NCI-H1694 treated with DMSO at 0.1 percent for 48 hours (cell line): ENCODE results near the gene SLIT2.
A peak's percentile ranks its signal among the peaks of the same experiment; 100 is the strongest.

Experiments used
- DNase-seq: peaks from one replicate; lab custom pipeline; 2025; lab: John Stamatoyannopoulos, UW

Gene SLIT2, protein sequence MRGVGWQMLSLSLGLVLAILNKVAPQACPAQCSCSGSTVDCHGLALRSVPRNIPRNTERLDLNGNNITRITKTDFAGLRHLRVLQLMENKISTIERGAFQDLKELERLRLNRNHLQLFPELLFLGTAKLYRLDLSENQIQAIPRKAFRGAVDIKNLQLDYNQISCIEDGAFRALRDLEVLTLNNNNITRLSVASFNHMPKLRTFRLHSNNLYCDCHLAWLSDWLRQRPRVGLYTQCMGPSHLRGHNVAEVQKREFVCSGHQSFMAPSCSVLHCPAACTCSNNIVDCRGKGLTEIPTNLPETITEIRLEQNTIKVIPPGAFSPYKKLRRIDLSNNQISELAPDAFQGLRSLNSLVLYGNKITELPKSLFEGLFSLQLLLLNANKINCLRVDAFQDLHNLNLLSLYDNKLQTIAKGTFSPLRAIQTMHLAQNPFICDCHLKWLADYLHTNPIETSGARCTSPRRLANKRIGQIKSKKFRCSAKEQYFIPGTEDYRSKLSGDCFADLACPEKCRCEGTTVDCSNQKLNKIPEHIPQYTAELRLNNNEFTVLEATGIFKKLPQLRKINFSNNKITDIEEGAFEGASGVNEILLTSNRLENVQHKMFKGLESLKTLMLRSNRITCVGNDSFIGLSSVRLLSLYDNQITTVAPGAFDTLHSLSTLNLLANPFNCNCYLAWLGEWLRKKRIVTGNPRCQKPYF (N-terminal part only)

DNA sequence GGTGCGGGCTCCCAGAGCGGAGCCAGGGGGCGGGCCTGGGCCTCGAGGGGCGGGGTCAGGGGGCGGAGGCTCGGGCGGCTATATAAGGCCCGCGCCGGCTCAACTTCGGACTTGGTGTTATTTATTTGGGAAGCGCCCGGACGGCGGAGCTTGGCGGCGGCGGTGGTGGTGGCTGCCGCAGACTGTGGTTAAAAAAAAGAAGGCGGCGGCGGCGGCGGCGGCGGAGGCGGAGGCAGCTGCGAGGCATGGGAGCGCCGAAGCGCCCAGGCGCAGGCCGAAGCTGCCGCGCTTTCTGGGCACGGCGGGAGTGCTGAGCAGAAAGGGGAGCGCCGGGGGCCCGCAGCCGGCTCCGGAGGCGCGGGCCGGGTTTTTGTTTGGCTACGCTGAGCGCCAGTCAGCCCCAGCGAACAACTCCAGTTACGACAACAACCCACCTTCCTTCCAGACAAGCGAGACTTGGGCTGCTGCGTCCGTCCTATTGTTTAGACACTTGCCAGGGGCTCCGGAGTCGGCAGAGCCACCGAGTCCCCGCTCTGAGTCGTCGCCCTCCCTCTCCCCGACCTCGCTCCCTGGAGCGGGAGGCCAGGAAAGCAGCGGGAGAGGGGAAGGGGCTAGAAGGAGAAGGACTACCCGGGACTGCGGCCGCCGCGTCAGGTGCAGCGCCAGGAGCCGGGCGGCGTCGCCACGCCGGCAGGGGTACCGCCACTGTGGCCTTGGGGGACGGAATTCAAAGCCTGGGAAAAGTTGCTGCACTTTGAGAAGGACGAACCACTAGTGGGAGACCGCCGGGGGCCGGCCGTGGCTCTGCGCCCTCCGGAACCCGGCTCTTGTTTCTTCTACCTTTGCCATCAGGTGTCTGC, at the start of gene SLIT2:
Gene SLIT2, plus strand, starts transcription at position 110 of the 860 bp plus-strand sequence. CDS start 1,911 bp downstream, outside the sequence.
- DNase-seq: peak; percentile 54

DNA sequence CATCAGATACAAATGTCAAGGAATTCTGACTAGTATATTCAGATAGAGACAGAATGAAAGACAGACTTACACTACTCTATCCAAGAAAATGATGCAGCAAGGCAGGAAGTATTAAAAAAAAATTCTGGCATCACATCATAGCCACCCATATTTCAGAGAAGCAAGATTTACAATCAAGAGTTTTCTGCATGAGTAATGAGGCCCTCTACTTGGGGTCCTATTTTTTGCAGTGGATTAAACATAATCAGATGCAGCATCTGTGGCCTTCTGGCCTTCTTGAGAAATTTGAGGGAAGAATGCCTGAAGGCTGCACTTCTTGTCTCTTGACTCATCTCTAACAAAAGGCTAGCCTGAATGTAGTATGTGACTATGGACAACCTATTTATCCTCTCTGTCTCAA, 48.2 kb upstream of the SLIT2 start:
- no peak for DNase-seq

DNA sequence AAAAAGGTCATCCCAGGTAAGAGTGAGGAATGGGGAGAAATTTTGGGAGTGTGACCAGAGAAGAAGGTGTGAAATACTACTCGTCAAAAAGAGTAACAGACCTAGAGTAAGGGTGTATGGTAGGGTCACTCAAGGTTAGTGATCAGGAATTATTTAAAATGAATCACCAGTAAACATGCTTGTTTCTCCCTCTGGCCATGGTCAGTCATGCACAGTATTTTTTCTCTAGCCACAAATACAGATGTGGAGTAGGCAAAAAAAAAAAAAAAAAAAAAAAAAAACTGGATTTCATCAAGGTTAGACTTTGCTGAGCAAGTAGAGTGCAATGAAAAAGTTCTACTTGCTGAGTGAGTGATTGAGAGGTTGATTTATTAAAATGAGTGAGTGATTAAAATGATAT, 34.2 kb upstream of the SLIT2 start:
- DNase-seq: no peak

DNA sequence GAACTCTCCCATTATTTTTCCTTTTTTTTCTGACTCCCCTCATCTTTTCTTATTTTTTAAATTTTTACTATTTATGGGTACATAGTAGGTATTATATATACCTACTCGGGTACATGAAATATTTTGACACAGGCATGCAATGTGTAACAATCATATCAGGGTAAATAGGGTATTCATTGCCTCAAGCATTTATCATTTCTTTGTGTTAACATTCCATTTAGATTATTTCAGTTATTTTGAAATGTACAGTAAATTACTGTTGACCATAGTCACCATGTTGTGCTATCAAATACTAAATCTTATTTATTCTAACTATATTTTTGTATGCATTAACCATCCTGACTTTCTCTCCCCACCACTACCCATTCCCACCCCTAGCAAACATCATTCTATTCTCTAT, 33.8 kb upstream of the SLIT2 start:
- DNase-seq: no peak

DNA sequence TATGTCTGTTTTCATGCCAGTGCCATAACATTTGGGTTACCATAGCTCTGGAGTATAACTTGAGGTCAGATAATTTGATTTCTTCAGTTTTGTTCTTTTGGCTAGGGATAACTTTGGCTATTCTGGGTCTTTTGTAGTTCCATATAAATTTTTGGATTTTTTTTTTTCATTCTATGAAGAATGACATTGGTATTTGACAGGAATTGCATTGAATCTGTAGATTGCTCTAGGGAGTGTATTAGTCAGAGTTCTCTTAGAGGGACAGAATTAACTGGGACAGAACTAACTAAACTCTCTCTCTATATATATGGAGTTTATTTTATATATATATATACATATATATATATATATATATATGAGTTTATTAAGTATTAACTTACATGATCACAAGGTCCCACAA, 32.2 kb upstream of the SLIT2 start:
- no peak for DNase-seq

DNA sequence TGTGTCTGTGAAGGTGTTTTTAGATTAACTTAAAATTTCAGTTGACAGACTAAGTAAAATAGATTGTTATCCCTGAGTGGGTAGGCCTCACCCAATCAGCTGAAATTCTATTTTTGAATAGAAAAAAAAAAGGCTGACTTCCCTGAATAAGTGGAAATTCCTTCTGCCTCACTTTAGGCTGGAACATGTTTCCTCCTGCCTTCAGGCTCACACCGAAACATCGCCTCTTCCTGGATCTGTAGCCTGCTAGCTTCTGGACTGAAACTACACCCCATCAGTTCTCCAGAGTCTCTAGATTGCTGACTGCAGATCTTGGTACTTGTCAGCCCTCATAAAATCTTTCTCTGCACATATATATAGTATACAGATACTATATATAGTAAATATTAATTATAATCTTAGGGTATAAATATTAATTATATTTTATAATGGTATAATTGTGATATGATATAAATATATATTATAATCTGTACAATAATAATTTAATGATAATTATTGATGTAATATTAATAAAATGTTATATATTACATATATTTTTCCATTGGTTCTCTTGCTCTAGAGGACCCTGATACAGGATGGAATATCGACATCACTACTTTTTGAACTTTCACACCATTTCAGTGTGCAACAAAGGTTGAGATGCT, 13.7 kb upstream of the SLIT2 start:
- DNase-seq: no peak

DNA sequence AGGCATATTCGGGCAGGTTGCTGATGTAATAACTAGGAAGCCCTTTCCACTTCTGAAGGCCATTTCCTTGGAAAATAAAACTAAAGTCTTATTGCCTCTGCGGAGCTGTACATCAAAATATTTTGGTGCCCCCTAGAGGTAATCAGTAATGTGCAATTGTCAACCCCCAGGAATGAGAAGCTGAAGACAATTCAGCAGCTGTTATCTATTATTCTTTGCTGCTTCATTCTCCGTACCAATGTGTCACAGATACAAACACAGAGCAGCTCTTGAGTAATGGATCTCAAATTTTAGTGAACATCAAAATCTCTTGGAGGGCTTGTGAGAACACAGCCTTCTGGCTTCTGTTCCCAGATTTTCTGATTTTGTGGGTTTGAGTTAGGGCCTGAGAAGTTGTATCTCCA, 3.5 kb upstream of the SLIT2 start:
- peak; percentile 69 for DNase-seq

DNA sequence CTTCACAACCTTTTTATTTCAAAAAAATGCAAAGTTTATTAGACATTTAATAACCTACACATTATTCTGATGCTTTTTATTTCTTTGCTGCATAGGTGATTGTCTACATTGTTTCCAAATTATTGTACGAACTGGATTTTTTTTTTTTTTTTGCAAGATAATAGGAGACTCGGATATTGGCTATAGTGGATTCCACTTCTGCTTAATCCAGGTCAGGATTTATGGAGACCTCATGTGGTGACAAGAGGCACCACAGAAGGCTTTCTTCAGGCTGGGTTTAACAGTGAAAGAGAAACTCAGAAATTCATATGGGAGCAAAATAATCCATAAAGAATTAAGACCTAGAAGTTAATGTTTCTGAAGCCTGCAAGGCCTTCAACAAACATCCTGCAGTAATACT, 2.4 kb upstream of the SLIT2 start:
- peak; percentile 13 for DNase-seq

DNA sequence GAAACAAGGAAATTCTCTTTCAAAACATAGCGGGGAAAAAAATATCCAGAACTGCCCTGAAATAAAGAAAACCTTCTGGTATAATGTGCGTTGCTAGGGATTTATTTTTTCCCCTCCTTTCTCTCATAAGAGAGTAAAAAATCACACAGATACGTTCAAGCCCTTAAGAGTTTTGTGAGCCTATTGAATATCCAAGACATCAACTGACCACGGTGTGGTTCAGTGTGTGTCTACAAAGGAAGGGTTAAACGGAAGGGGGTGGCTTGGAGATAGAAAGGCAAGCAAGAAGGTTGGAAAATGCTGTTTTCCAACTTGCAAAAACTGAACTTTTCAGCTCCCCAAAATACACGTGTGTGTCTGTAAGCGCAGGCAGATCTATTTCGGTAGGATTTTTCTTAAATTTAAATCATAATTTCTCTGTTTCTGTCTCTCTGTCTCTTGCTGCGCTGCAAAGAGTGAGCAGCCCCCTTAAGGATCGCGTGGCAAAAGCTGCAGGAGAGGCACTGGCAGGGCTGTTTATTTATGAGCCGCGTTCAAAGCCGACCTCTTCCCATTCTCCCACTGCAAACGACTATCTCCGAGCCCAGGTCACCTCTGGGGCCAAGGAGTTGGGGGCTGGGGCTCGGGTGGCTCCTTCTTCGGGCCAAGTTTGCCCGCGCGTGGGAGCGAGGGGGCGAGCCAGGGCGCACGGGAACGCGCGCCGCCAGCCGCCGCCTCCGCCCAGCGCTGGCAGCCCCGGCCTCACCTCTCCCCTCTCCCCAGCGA, 492 bp upstream of the SLIT2 start:
- DNase-seq: peak; percentile 35

DNA sequence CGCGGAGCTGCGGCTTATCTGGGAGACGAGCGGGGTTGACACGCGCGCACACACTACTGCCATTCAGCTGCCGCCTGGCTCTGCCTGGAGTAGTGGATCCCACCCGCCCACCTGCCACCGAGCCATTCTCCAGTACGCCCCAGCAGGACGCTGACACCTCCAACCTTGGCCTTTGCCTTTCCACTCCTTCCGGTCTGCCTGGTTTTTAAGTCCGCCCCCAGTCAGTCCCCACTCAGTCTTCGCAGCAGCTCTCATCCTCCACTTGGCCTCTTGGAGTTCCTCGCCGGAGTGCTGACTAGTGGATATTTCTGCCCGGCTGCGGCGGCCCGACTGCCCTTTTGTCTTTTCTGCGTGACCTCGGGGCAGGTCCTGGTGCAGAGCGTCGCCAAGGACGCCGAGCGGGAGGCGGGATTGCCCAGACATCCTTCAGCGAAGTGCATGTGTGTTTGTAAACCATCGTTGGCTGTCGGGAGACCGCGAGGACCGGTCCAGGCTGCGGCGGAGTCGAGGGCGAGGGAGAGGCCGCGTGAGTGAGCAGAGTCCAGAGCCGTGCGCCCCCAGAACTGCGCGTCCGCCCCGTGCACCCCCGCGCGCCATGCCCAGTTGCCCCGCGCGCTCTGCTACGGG, 1.1 kb downstream of the SLIT2 start:
- no peak for DNase-seq

DNA sequence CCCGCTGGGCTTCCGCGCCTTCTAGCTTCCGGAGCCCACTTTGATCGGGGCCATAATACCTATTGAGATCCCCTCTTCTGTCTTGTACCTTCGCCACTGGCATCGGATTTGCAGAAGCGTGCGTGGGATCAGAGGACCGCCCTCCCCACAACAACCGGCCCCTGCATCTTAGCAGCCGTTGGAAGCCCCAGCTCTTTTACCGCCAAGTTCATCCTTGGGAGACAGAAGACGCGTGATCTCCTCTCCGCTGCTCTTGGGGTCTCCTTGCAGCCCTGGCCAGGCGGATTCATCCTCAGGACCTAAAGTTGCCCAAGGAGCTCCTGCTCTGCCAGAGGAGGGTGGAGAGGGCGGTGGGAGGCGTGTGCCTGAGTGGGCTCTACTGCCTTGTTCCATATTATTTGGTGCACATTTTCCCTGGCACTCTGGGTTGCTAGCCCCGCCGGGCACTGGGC, 1.6 kb downstream of the SLIT2 start:
- no peak for DNase-seq

DNA sequence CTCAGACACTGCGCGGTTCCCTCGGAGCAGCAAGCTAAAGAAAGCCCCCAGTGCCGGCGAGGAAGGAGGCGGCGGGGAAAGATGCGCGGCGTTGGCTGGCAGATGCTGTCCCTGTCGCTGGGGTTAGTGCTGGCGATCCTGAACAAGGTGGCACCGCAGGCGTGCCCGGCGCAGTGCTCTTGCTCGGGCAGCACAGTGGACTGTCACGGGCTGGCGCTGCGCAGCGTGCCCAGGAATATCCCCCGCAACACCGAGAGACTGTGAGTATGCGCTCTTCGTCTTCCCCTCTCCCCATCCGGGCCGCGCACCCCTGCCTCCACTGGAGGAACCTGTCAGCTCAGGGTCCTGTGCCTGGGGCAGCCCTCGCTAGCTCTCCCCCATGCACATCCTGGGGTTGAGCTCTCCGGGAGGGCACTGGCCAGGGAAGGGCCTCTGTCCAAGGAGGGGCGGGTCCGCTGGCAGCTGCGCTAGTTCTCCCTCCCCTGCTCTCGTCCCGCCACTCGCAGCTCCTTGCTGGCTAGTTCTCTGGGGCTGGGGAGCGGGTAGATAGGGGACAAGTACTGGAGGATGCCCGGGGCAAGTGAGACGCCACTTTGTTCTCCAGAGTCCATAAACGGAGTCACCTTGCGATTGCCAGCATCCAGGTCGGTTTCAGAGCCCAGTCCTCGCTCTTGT, 2.2 kb downstream of the SLIT2 start:
- no peak for DNase-seq

DNA sequence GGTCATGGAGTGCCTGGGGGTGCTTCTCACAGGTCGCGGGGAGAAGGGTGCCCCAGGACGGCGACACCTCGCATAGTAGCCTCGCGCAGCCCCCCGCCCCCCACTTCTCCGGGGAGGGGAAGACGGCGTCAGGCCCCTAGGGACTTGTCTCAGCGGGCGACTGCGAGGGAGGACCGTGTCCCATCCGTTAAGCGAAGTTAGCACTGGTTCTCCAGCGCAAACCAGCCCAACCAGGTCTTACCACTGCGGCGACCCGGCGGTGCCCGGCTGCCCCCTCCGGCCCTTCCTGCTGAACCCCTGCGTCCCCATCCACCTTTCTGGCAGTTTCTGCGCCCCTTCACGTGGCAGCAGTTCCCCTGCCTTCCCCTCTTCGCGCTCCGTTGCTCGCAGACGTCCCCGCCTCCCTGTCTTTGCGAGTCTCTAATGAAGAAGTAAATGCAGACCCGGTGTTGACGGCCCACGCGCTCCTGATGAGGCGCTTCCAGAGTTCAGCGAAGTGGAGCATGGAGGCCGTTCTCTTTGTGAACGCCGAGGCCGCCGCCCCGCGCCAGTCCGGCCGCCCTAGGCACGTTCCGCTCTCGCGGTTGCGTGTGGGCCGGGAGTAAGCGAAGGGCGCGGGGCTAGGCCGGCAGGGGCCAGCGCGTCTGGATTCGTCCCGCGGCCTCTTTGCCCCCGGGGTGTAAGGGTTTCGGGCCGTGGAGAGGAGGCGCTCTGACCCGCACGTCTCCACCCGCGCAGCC, 3.0 kb downstream of the SLIT2 start:
- no peak for DNase-seq

DNA sequence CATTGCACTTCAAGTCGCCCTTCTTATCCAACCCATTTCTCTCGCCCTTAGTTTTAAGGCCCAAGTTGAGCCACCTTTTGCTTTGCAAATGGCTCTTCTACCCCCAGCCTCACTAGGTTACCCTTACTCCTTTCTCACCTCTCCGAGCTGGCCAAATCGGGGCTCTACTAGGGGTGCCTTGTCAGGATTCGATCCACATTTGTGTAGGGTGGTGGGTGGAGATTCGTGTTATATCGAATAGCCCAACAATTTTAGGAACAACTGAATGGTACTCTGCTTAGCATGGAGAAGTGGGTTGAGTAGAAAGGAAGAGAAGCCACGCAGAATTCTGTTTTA, 3.5 kb downstream of the SLIT2 start:
- no peak for DNase-seq

DNA sequence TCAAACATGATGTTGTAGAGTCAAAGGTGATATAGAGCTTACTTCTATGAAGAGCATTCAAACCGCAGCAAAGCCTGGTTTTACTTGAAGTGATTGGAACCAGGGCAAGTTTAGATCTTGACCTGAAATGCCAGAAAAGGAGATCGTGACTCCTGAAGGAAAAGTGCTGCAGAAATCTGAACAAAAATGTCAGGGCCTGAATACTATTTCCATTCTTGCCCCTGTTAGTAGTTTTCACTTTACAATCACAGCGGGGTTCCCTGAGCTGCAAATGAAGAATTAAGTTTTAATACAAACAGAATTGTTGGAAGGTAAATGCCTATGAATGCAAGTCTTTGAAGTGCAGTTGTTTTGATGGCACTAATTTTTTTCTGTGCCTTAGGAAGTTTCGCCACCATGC, 4.1 kb downstream of the SLIT2 start:
- no peak for DNase-seq

DNA sequence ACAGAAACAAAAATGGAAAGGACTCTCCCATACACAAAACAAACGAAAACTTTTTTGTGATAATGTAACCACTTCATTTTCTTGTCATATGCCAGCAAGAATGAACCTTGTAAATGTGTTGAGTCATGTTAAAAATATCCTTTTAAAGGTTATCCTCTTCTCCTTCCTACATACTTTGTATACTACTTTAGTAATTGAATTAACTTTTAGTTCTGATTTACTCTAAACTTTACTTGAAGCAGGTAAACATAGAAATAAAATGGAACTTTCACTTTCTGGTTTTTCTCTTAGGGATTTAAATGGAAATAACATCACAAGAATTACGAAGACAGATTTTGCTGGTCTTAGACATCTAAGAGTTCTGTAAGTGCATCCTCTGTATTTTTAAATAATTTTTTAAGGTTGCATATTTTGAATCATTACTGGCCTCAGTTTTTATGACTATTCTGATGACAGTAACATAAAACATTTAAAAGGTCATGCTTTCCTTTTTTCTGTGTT, 4.7 kb downstream of the SLIT2 start:
- no peak for DNase-seq

DNA sequence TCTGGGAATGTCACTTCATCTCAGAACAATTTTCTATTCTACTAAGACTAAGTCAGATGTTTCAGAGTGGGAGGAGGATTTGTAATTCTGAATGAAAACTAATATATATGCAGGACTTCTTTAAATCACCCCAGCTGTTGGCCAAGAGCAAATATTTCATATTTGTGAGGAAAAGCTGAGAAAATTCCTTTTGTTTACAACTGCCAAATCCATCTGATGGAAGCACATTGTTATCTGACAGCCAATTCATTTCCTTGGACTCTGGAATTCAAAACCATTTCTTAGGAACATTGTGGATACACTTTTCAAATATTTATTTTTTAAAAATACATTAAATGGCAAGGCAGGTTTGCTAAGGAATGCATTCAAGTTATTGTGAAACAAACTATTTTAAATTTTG, 8.0 kb downstream of the SLIT2 start:
- no peak for DNase-seq

DNA sequence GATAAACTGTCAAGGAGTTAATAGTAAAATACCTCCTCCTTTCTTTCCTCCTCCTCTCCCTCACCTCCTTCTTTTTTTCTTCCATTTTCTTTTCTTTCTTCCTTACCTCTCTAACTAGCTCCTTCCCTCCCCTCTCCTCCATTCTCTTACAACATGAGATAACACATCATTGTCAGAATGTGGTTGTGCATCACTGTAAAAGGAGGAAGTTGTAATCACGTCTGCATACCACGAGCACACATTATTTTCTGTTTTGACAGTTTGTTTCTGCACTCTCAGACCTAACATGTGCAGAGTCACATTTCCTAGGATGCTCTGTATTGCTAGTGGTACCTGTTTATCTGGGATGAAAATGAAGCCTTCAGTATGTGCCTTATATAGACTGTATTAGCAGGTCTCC, 9.1 kb downstream of the SLIT2 start:
- no peak for DNase-seq

DNA sequence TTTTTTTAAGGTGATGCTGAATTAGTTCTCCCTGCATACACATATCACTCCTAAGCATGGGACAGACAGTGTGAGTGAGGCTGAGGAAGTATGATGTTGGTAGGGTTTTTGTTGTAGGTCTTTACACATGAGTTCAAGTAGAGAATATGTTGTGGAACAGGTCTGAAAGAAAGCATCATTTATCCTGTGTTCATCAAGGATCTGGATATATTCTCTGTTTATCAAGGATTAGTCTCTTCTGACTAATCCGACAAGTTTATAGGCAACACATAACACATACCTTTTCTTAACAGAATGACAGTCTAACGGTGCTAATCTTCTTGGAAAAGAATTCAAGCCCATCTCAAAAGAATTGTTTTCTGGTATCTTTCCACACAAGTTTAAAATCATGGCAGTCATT, 10.5 kb downstream of the SLIT2 start:
- DNase-seq: no peak
